ENCODE results near the gene PAK2.

GRCh38 chr3:196765454-196765853 lies 25.8 kb downstream of the PAK2 start:
- no peak for TF ChIP-seq EZH2 (IDR thresholded peaks at IDR 0.05)
- no peak for TF ChIP-seq POLR2AphosphoS5 (IDR thresholded peaks at IDR 0.05; ENCODE audit: borderline replicate concordance, low read depth, low read length)
- no peak for TF ChIP-seq FOXP2 (optimal IDR thresholded peaks at IDR 0.05; ENCODE audit: control extremely low read depth, extremely low read length, insufficient read depth)
